Lower leg skin (tissue), 4 donors: ENCODE results near the gene ARHGEF4. TPM values are rescaled to one million over a fixed set of nuclear protein-coding genes. Genes with fewer than 3 reads are reported as not detected.

ENCODE experiments used
- DNase-seq, 2 donors: peaks; one replicate each; pipeline ENCODE4 v3.0.0-alpha.2; 2019; ENCODE audit warnings: low spot score in 2 of 2
- H3K4me3 ChIP-seq: fragments of 200-600 bp; sonication (generic); 2 replicates; pipeline ENCODE4 v1.5.1; 2017; ENCODE audit warnings: mild to moderate bottlenecking, low read depth; ENCODE audit not compliant: poor library complexity, severe bottlenecking
- POLR2A ChIP-seq, 2 donors: fragments of 450-650 bp; IDR thresholded peaks; one replicate each; pipeline ENCODE4 v1.6.1; 2016 to 2017; ENCODE audit warnings: antibody characterized with exemption in 2 of 2, mild to moderate bottlenecking in 1 of 2, moderate library complexity in 1 of 2
- WGBS, 2 donors: methylation state at CpG; one replicate each; pipeline ENCODE4 v1.1.5; 2018; 5-methylcytosine and 5-hydroxymethylcytosine counted together
- intact Hi-C: fragments of 100-400 bp; cut with DNase I; formaldehyde crosslinking; loops from one replicate; pipeline ENCODE4 v1.15.0; 2023; ENCODE audit warnings: low total_unique reads
- total RNA-seq, 4 donors: library from RNA; depleted of rRNA; stranded (reverse); fragments of >200 nt; gene quantifications; one replicate each; pipeline ENCODE4 v1.1.0, GENCODE V29; 2016
- TF ChIP-seq, protein P1 (sequence below), 3 donors: fragments of 450-650 bp; IDR thresholded peaks; one replicate each; pipeline ENCODE4 v1.5.1; 2016; ENCODE audit warnings: antibody characterized with exemption in 3 of 3, mild to moderate bottlenecking in 3 of 3, moderate library complexity in 2 of 3

ARHGEF4 gene
- total RNA-seq, 4 donors from 2014 or later: 106 to 220 (median 120) TPM

DNA sequence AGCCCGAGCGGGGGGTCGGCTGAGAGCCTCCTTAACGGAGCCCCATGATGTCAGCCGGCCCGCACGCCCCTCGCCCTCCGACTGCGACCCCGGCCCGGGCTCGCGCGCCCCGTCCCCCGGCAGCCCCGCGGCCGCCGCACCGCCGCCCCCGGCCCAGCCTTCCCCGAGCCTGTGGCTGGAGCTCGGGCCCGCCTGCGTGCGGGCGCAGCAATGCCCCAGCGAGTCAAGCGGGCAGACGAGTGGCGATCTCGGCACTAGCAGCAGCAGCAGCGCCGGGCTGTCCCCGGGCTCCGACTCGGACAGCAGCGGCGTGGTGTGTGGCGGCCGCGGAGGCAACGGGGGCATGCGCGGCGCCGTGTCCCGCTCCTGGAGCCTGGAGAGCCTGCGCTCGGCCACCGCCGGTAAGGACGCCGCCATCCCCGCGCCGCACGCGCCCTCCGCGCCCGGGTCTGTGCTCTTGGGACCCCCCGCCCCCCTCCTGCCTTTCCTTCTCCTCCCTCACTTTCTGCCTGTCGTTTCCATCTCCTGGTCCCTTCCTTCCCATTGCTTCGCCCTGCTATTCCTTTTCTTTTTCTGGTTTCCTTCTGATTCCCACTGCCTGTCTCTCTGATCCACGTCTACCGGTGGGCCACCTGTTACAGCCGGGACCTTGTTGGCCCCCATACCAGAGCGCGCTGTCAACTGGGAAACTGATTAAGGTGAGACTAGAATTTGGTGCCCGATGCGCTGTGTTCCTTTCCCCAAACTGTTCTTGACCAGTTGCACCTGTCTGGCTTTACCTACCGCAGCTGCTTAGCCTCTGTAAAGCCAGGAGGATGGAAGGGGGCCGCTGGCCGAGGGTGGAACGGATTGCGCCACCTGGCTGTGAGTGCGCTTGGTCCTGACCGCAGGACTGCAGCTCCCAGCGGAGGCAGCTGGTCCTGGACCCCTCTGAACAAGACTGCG, 127.4 kb downstream of the ARHGEF4 start:
- TF ChIP-seq, protein P1, sequence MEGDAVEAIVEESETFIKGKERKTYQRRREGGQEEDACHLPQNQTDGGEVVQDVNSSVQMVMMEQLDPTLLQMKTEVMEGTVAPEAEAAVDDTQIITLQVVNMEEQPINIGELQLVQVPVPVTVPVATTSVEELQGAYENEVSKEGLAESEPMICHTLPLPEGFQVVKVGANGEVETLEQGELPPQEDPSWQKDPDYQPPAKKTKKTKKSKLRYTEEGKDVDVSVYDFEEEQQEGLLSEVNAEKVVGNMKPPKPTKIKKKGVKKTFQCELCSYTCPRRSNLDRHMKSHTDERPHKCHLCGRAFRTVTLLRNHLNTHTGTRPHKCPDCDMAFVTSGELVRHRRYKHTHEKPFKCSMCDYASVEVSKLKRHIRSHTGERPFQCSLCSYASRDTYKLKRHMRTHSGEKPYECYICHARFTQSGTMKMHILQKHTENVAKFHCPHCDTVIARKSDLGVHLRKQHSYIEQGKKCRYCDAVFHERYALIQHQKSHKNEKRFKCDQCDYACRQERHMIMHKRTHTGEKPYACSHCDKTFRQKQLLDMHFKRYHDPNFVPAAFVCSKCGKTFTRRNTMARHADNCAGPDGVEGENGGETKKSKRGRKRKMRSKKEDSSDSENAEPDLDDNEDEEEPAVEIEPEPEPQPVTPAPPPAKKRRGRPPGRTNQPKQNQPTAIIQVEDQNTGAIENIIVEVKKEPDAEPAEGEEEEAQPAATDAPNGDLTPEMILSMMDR (IDR thresholded peaks at IDR 0.05): no peak
- TF ChIP-seq POLR2A (IDR thresholded peaks at IDR 0.05): no peak
- H3K4me3 ChIP-seq: no peak overlapping the region
- WGBS, 2 donors: 22 to 25% methylated on average over 48 to 50 of the region's 84 CpGs
- intact Hi-C loops: no loop called here
- DNase-seq: no peak

DNA sequence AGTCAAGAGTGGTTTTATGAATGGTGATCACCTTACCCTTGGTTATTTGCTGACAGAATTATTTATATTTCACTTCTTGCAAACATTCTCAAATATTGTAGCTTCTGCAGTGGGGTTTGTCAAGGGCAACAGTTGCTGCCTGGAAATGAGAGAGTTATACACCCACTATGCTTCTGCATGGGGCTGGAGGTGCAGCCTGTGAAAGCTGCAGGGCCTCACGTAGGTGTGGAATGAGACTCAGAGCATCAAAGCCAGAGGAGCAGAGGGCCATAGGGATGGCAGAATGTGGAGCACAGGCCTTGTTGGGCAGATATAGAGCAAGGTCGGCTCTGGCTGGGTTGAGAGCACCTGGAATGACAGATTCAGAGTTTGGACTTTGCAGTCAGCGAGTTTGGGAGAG, 128.2 kb downstream of the ARHGEF4 start:
- no peak for DNase-seq
- TF ChIP-seq, protein P1 (IDR thresholded peaks at IDR 0.05): no peak
- no peak for TF ChIP-seq POLR2A (IDR thresholded peaks at IDR 0.05)
- 86 to 88% methylated on average over 3 of the region's 3 CpGs for WGBS, 2 donors
- intact Hi-C loops: no loop called here
- no peak overlapping the region for H3K4me3 ChIP-seq

DNA sequence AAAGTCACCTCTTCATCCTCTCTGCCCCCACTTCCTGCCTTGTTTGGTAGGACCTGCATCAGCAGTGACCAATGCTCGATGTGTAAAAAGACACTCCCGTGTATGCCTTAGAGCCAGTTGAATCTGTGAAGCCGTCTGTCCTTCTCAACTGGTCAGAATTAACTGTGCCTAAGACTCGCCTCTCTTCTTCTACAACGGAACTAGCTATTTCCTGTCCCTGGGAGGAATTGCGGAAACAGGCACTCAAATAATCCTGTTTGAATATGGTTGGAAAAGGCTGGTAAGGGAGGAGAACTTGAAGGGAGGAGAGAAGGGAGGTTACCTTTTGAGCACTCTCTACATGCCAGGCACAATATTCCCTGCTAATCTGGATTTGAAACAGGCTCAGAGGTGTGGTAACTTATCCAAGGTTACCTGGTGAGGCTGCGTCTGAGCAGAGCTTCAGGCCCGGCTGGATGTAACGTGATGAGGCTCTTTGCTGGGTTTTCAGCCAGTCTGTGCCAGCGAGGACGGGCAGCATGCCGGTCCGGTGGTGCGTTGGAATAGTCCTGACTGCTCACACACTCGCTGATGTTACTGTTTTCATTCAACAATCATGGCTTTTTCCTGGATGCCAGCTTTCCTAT, 129.5 kb downstream of the ARHGEF4 start:
- DNase-seq: no peak
- no peak overlapping the region for H3K4me3 ChIP-seq
- intact Hi-C loops: no loop called here
- TF ChIP-seq, protein P1 (IDR thresholded peaks at IDR 0.05): no peak
- no peak for TF ChIP-seq POLR2A (IDR thresholded peaks at IDR 0.05)
- 60 to 65% methylated on average over 15 of the region's 15 CpGs for WGBS, 2 donors

DNA sequence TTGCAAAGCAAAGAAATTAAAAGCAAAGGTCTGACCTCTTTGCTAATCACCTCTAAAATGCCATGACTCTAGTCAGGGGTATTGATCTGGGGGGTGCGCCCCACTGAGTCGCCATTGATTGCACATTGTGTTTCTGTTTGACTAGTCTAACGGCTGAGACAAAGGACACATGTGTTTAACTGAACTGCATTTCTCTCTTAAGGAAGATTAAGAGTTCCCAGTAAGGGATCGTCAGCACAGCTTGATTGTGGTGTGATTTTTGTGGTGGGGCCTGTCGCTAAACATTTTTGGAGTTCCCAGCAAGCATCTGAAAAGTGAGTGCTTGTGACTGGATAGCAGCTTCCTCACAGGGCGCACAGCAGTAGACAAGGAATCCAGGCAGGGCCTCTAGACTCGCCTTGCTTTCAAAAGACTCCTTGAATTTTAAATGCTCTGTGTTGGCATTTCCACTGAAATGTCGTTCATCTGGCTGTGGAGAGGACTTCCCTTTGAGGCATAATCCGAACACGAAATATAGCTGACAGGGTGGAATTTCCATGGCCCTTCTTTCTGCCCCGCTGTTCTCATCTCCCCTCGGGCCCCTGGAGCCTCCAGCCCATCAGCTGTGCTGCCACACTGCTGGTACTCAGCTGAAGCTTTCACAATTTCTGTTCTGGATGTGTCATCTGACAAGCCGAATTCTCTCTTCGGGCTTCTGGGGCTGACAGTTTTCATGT, 130.2 kb downstream of the ARHGEF4 start:
- no peak for DNase-seq
- no peak overlapping the region for H3K4me3 ChIP-seq
- 74 to 84% methylated on average over 14 of the region's 14 CpGs for WGBS, 2 donors
- TF ChIP-seq, protein P1 (IDR thresholded peaks at IDR 0.05): no peak
- TF ChIP-seq POLR2A (IDR thresholded peaks at IDR 0.05): no peak
- intact Hi-C loops: no loop called here

DNA sequence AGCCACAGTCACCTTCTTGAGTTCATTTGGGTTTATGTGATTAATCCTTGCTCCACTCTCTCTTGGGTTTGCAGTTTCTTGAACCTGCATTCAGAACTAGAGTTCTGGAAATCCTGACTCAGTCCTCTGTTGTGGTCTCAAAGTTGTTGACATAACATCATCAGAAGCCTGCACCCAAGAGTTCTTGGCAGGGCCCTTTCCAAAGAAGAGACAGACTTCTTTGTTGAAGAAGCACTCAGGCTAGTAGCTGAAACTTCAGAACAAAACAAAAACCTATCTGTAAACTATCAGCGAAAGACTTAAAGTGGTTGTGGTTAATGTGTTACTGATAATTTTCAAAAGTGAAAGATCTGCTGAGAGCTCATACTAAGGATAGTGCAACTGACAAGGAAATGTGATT, 135.7 kb downstream of the ARHGEF4 start:
- TF ChIP-seq, protein P1 (IDR thresholded peaks at IDR 0.05): no peak
- no peak for TF ChIP-seq POLR2A (IDR thresholded peaks at IDR 0.05)
- 67 to 68% methylated on average over 1 of the region's 1 CpG for WGBS, 2 donors

More for the DNA sequence above, 135.7 kb downstream of the ARHGEF4 start:
- no peak for DNase-seq
- intact Hi-C loops: no loop called here
- no peak overlapping the region for H3K4me3 ChIP-seq
